GM12878 (cell line): ENCODE data around the gene RNF130. TPM values are rescaled to one million over a fixed set of nuclear protein-coding genes. Genes with fewer than 3 reads are reported as not detected.

Experiments used
- ATAC-seq: fragments of 200-7000 bp; cut with Tn5 transposase; 3 replicates; pipeline ENCODE4 v1.9.1; 2020; ENCODE audit warnings: mild to moderate bottlenecking, moderate library complexity
- BruUV-seq: library from RNA; stranded (reverse); fragments of 400-500 nt; replicated peaks from 2 replicates; lab custom pipeline; 2021; lab: Mats Ljungman, UMichigan
- CTCF ChIA-PET: fragments of 300-600 bp; sonication (Branson Sonifier 250); formaldehyde crosslinking; extraction: SDS; loops from one replicate; lab custom pipeline; 2021; ENCODE audit warnings: inconsistent platforms; lab: Yijun Ruan, JAX
- POLR2A ChIA-PET: fragments of 350-600 bp; formaldehyde crosslinking; extraction: SDS; loops from one replicate; lab custom pipeline; 2021; ENCODE audit warnings: inconsistent platforms; lab: Charles Lee
- RAD21 ChIA-PET: fragments of 300-600 bp; sonication (Branson Sonifier 250); formaldehyde crosslinking; loops from one replicate; lab custom pipeline; 2023; ENCODE audit warnings: antibody characterized with exemption; ENCODE audit not compliant: unreplicated experiment; lab: Charles Lee
- SMC1A ChIA-PET: fragments of 300-600 bp; sonication (Branson Sonifier 250); formaldehyde crosslinking; loops from one replicate; lab custom pipeline; 2023; ENCODE audit not compliant: unreplicated experiment, uncharacterized antibody; lab: Charles Lee
- DNase-seq: peaks from one replicate; pipeline ENCODE4 v3.0.0-alpha.2; 2011; ENCODE audit warnings: low read depth, low spot score
- FAIRE-seq: peaks from 3 replicates; lab custom pipeline; 2011; peaks lifted over from hg19 to GRCh38; lab: Jason Lieb, UNC
- H2AFZ ChIP-seq: 2 replicates; pipeline ENCODE4 v1.6.0; 2011; ENCODE audit warnings: low read depth, low read length, control low read depth; ENCODE audit not compliant: control insufficient read depth
- H3K27ac ChIP-seq: 2 replicates; pipeline ENCODE4 v1.5.1; 2011; ENCODE audit warnings: control low read depth; ENCODE audit not compliant: control insufficient read depth, insufficient read depth
- H3K27me3 ChIP-seq, 2 experiments: replicated peaks in 1 of 2; 2 replicates each; pipeline versions ENCODE4 v1.6.0 to v1.6.1; 2011; ENCODE audit warnings: low read length in 1 of 2; ENCODE audit not compliant: control insufficient read depth in 2 of 2, insufficient read depth in 2 of 2
- H3K36me3 ChIP-seq, 2 experiments: 2 replicates each; pipeline ENCODE4 v1.5.1; 2011; ENCODE audit warnings: low read length in 1 of 2; ENCODE audit not compliant: control insufficient read depth in 2 of 2, insufficient read depth in 2 of 2
- H3K4me1 ChIP-seq: 2 replicates; pipeline ENCODE4 v1.6.1; 2011; ENCODE audit warnings: mild to moderate bottlenecking, low read length, moderate library complexity, mixed read lengths; ENCODE audit not compliant: control insufficient read depth, insufficient read depth
- H3K4me2 ChIP-seq: 2 replicates; pipeline ENCODE4 v1.6.0; 2011; ENCODE audit warnings: control low read depth; ENCODE audit not compliant: control insufficient read depth, insufficient read depth
- H3K4me3 ChIP-seq: fragments of 200-600 bp; sonication (generic); 2 replicates; pipeline ENCODE4 v1.5.1; 2016
- H3K79me2 ChIP-seq: 2 replicates; pipeline ENCODE4 v1.6.0; 2011; ENCODE audit warnings: low read length; ENCODE audit not compliant: control insufficient read depth, insufficient read depth
- H3K9ac ChIP-seq: 2 replicates; pipeline ENCODE4 v1.8.0; 2011; ENCODE audit warnings: low read length, control low read depth, mixed read lengths; ENCODE audit not compliant: control insufficient read depth, insufficient read depth
- H3K9me3 ChIP-seq: replicated peaks from 3 replicates; pipeline ENCODE4 v1.5.1; 2011; ENCODE audit warnings: mild to moderate bottlenecking, low read length; ENCODE audit not compliant: control insufficient read depth, insufficient read depth
- H4K20me1 ChIP-seq: 2 replicates; pipeline ENCODE4 v1.6.0; 2011; ENCODE audit not compliant: control insufficient read depth, insufficient read depth
- EZH2 ChIP-seq: IDR thresholded peaks from 2 replicates; pipeline ENCODE4 v1.6.1; 2012; ENCODE audit warnings: low read depth, mild to moderate bottlenecking, control low read depth, inconsistent platforms, low read length, borderline replicate concordance; ENCODE audit not compliant: control insufficient read depth
- RAD51 ChIP-seq: fragments of 450-650 bp; IDR thresholded peaks from 2 replicates; pipeline ENCODE4 v1.6.1; 2016; ENCODE audit warnings: moderate library complexity, mild to moderate bottlenecking, inconsistent platforms
- ZNF217 ChIP-seq: fragments of 450-650 bp; IDR thresholded peaks from 2 replicates; pipeline ENCODE4 v1.6.1; 2017; ENCODE audit warnings: antibody characterized with exemption, mild to moderate bottlenecking
- ZNF24 ChIP-seq: fragments of 450-650 bp; IDR thresholded peaks from 2 replicates; pipeline ENCODE4 v1.6.1; 2017; ENCODE audit warnings: antibody characterized with exemption, mild to moderate bottlenecking
- WGBS: methylation state at CpG from one replicate; pipeline ENCODE4 v1.1.6; 2016; ENCODE audit warnings: low lambda C conversion rate; ENCODE audit not compliant: insufficient replicate concordance, insufficient coverage; ENCODE audit errors: missing lambda C conversion rate; 5-methylcytosine and 5-hydroxymethylcytosine counted together
- in situ Hi-C: fragments of 300-500 bp; cut with MboI; formaldehyde crosslinking; loops from 9 replicates; pipeline ENCODE4 v1.14.3; 2018; ENCODE audit warnings: mixed read lengths
- intact Hi-C: fragments of 100-400 bp; cut with micrococcal nuclease; formaldehyde crosslinking; loops from one replicate; pipeline ENCODE4 v1.14.2; 2022; ENCODE audit not compliant: unreplicated experiment
- polyA plus RNA-seq, 11 experiments: library from polyadenylated mRNA; depleted of rRNA in 4 of 11; unstranded in 6 of 11; stranded (reverse) in 5 of 11; fragments of >200 nt; fragmentation: Nextera tagmentation in 4 of 11; fragmentation: Illumina TruSeq in 1 of 11; extraction: Ambion mirVana in 4 of 11; extraction: Trizol in 1 of 11; gene quantifications; 1 replicate in 1 of 11; 2 replicates in 10 of 11; pipeline versions ENCODE4 v1.2.1 to v1.2.3, GENCODE V29; 2011 to 2016; ENCODE audit warnings: inconsistent platforms in 2 of 11, missing spikeins in 2 of 11, low read depth in 1 of 11
- total RNA-seq, 4 experiments: library from RNA; depleted of rRNA in 3 of 4; stranded (reverse); fragments of >200 nt in 3 of 4; fragmentation: Illumina TruSeq in 1 of 4; extraction: Trizol in 1 of 4; gene quantifications; 2 replicates each; pipeline versions ENCODE4 v1.2.1 to v1.2.3, GENCODE V29; 2013 to 2021
- TF ChIP-seq, protein P1 (sequence below): fragments of 450-650 bp; IDR thresholded peaks from 2 replicates; pipeline ENCODE4 v1.6.1; 2016; ENCODE audit warnings: mild to moderate bottlenecking

Gene RNF130
- total and polyA plus RNA-seq, 10 of the 15 experiments (the other 5 are each of a cell fraction or from before 2014, with no cell fraction given), result 0.04 to 0.36 (median 0.11) TPM; not detected in 1

GRCh38 chr5:179912951-179913350 is 158.6 kb downstream of the RNF130 start:
- ChIA-PET POLR2A (interaction anchor here (1.5 kb wide), 1 partner anchor 61 kb away, joined by 3 read pairs; no protein-coding TSS in a partner anchor), CTCF (interaction anchor here (1.3 kb wide), 1 partner anchor 62 kb away, joined by 5 read pairs; no protein-coding TSS in a partner anchor), RAD21 (interaction anchor here (1.1 kb wide), 1 partner anchor 100 kb away, joined by 3 read pairs; no protein-coding TSS in a partner anchor), SMC1A (no interaction called here)
- BruUV-seq, result no TSS peak
- H3K4me3 ChIP-seq, result no peak overlapping the region
- H3K36me3 ChIP-seq, result no peaks in the 10 kb centered on the region
- H3K27me3 ChIP-seq, result no peaks in the 10 kb centered on the region
- no peak overlapping the region for H2AFZ ChIP-seq
- FAIRE-seq (no peak), ATAC-seq (no peak), DNase-seq (no peak)
- H3K79me2 ChIP-seq, result no peaks in the 10 kb centered on the region; the same call in 1 of the 2 replicates
- H4K20me1 ChIP-seq, result no peaks in the 10 kb centered on the region
- intact Hi-C loops (no loop called here), in situ Hi-C loops (loop anchor here (5.0 kb wide), 1 partner anchor 111 kb away; no protein-coding TSS in a partner anchor)
- peaks cover 10% of the 10 kb centered on the region for H3K4me1 ChIP-seq
- no peak overlapping the region for H3K4me2 ChIP-seq
- H3K27ac ChIP-seq, result no peak overlapping the region
- TF ChIP-seq ZNF24 (no peak), ZNF217 (no peak), EZH2 (no peak), RAD51 (no peak)
- no peak overlapping the region for H3K9ac ChIP-seq
- H3K9me3 ChIP-seq, result no peaks in the 10 kb centered on the region
- 89% methylated on average over 16 of the region's 19 CpGs for WGBS

GRCh38 chr5:179912386-179912785 is 159.2 kb downstream of the RNF130 start:
- FAIRE-seq, result no peak
- no peak overlapping the region for H3K9ac ChIP-seq
- no peak for DNase-seq
- no TSS peak for BruUV-seq
- TF ChIP-seq, protein P1, sequence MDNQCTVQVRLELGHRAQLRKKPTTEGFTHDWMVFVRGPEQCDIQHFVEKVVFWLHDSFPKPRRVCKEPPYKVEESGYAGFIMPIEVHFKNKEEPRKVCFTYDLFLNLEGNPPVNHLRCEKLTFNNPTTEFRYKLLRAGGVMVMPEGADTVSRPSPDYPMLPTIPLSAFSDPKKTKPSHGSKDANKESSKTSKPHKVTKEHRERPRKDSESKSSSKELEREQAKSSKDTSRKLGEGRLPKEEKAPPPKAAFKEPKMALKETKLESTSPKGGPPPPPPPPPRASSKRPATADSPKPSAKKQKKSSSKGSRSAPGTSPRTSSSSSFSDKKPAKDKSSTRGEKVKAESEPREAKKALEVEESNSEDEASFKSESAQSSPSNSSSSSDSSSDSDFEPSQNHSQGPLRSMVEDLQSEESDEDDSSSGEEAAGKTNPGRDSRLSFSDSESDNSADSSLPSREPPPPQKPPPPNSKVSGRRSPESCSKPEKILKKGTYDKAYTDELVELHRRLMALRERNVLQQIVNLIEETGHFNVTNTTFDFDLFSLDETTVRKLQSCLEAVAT, result no peak
- RAD21 ChIA-PET, result no interaction called here
- no peak overlapping the region for H3K27ac ChIP-seq
- no peak overlapping the region for H3K4me2 ChIP-seq
- POLR2A ChIA-PET, result interaction anchor here (1.5 kb wide), 1 partner anchor 60 kb away, joined by 3 read pairs; no protein-coding TSS in a partner anchor
- no peaks in the 10 kb centered on the region for H3K9me3 ChIP-seq
- H3K4me3 ChIP-seq, result no peak overlapping the region
- H3K4me1 ChIP-seq, result peaks cover 7% of the 10 kb centered on the region
- H3K79me2 ChIP-seq, result no peaks in the 10 kb centered on the region; the same call in 1 of the 2 replicates
- intact Hi-C loops, result no loop called here
- SMC1A ChIA-PET, result interaction anchor here (1.4 kb wide), 1 partner anchor 59 kb away, joined by 3 read pairs; no protein-coding TSS in a partner anchor
- in situ Hi-C loops, result loop anchor here (5.0 kb wide), 1 partner anchor 110 kb away; no protein-coding TSS in a partner anchor
- no peaks in the 10 kb centered on the region for H3K27me3 ChIP-seq
- ATAC-seq, result no peak
- WGBS, result 72% methylated on average over 7 of the region's 7 CpGs
- CTCF ChIA-PET, result interaction anchor here (1.3 to 1.4 kb wide), 2 partner anchors 63 to 115 kb away, joined by 3 to 5 read pairs; no protein-coding TSS in a partner anchor
- H4K20me1 ChIP-seq, result no peaks in the 10 kb centered on the region
- no peak overlapping the region for H2AFZ ChIP-seq
- H3K36me3 ChIP-seq, result no peaks in the 10 kb centered on the region
